C4-2B (cell line): ENCODE measurements around the gene ITGB2.

Source experiments
- CTCF ChIP-seq: fragments of 450-650 bp; conservative IDR thresholded peaks from 2 replicates; pipeline ENCODE4 v1.5.1; 2017; ENCODE audit warnings: mild to moderate bottlenecking
- ZFX ChIP-seq: fragments of 450-650 bp; IDR thresholded peaks from 2 replicates; pipeline ENCODE4 v1.6.1; 2017

DNA sequence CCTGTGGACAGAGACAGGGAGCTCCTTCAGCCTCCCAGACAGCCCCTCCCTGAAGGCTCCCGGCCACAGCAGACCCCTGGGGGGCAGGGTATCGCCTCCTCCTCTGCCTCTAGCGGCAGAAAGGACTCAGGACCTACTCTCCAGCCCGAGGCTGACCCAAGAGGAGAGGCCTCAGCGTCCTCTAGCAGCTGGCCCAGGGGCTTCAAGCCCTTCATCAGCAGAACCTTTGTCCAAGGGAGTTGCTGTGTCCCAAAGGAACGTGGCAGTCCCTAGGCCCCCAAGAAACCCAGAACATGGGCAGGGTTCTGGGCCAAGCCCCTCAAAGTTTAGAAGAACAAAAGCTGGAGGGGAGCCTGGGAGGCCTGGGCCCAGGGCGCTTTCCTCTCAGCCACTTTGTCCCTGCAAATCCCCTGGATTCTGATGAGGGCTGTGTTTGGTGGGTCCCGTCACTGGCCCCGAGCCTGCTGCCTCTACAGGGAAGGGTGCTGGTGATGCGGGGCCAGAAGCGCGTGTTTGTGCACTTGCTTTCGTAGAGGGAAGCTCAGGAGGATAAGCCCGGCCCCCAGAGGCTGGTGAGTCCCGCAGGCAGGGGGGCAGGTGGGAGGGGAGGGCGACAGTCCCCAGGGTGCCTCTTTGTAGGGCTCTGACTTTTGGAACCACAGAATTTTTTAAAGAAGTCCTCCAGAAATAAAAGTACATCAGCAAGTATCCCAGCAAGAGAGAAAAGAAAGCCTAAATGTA, 13.3 kb downstream of the ITGB2 start:
- no peak for TF ChIP-seq CTCF
- no peak for TF ChIP-seq ZFX
